K562 (cell line): ENCODE measurements around the gene PGPEP1. TPM values are rescaled to one million over a fixed set of nuclear protein-coding genes. Genes with fewer than 3 reads are reported as not detected.

Source experiments
- ARID4B ChIP-seq: sonication (generic); formaldehyde crosslinking; IDR thresholded peaks from 2 replicates; pipeline ENCODE4 v1.8.0; 2022; ENCODE audit warnings: mild to moderate bottlenecking, missing genetic modification reagents
- ARNT ChIP-seq, 2 experiments: fragments of 450-650 bp; IDR thresholded peaks; 2 replicates each; pipeline ENCODE4 v1.6.1; 2016; ENCODE audit warnings: mild to moderate bottlenecking in 1 of 2
- ELF1 ChIP-seq: fragments of 200-800 bp; sonication (Bioruptor generic); IDR thresholded peaks from 2 replicates; pipeline ENCODE4 v1.6.1; 2016; ENCODE audit warnings: missing genetic modification characterization, missing compliant biosample characterization
- MEIS2 ChIP-seq: fragments of 450-650 bp; IDR thresholded peaks from 2 replicates; pipeline ENCODE4 v1.6.1; 2014; ENCODE audit warnings: mild to moderate bottlenecking; ENCODE audit not compliant: partially characterized antibody
- MGA ChIP-seq: fragments of 450-650 bp; IDR thresholded peaks from 2 replicates; pipeline ENCODE4 v1.6.1; 2016; ENCODE audit warnings: mild to moderate bottlenecking, moderate library complexity
- MTF1 ChIP-seq: fragments of 250-450 bp; sonication (Bioruptor Pico); IDR thresholded peaks from 2 replicates; pipeline ENCODE4 v1.9.0; 2021; ENCODE audit warnings: moderate library complexity, mild to moderate bottlenecking, inconsistent platforms, borderline replicate concordance
- SMARCB1 ChIP-seq: IDR thresholded peaks from 2 replicates; pipeline ENCODE4 v1.6.1; 2011; ENCODE audit warnings: improper control_type of control experiment, low read depth; ENCODE audit not compliant: insufficient read length
- ZNF354B ChIP-seq: fragments of 250-450 bp; sonication (Bioruptor Pico); IDR thresholded peaks from 2 replicates; pipeline ENCODE4 v1.4.0; 2020
- ZNF445 ChIP-seq: fragments of 250-450 bp; sonication (Bioruptor Pico); IDR thresholded peaks from 2 replicates; pipeline ENCODE4 v1.4.0; 2020; ENCODE audit warnings: low read depth, mild to moderate bottlenecking, moderate library complexity
- polyA plus RNA-seq, 8 experiments: library from polyadenylated mRNA; depleted of rRNA in 4 of 8; stranded (reverse) in 5 of 8; unstranded in 3 of 8; fragments of >200 nt; fragmentation: Nextera tagmentation in 2 of 8; fragmentation: Illumina TruSeq in 1 of 8; extraction: Ambion mirVana in 2 of 8; extraction: Trizol in 1 of 8; gene quantifications; 2 replicates each; pipeline versions ENCODE4 v1.2.1 to v1.2.3, GENCODE V29; 2011 to 2014; ENCODE audit warnings: inconsistent platforms in 1 of 8, missing spikeins in 1 of 8
- total RNA-seq, 7 experiments: library from RNA; depleted of rRNA in 6 of 7; stranded (reverse); fragments of >200 nt in 6 of 7; fragmentation: Illumina TruSeq in 2 of 7; extraction: Trizol in 2 of 7; gene quantifications; 2 replicates each; pipeline versions ENCODE4 v1.2.1 to v1.2.3, GENCODE V29; 2011 to 2021; ENCODE audit warnings: low replicate concordance in 1 of 7

Gene PGPEP1
- total and polyA plus RNA-seq, 9 of the 15 experiments (the other 6 are each of a cell fraction or from before 2014, with no cell fraction given) = 10.0 to 69.6 (median 33.5) TPM

- TF ChIP-seq SMARCB1 = no peak
- no peak for TF ChIP-seq MTF1 (CRISPR knock-in tag)
- TF ChIP-seq MGA = peak; percentile 45
- peak; percentile 91 for TF ChIP-seq ELF1 (tag)
- no peak; the same call in 1 of the 2 replicates for TF ChIP-seq ZNF354B (CRISPR knock-in tag)
- peak; percentile 42 for TF ChIP-seq MEIS2
- no peak for TF ChIP-seq ZNF445 (CRISPR knock-in tag)
- TF ChIP-seq ARID4B = peak; percentile 40; the same call in 1 of the 2 replicates
- peak in 1 of 2 experiments; percentile 94; a peak in 2 of 4 replicates for TF ChIP-seq ARNT (IDR thresholded peaks at IDR 0.05)
These were observed 24.6 kb downstream of the PGPEP1 start (continued) for GRCh38 chr19:18364826-18365528.
